GM12874 (cell line): Measurements from ENCODE around the gene MELTF.

Experiments
- CTCF ChIP-seq: IDR thresholded peaks from 2 replicates; pipeline ENCODE4 v1.5.1; 2011; ENCODE audit warnings: low read depth, mild to moderate bottlenecking, control low read depth, low read length, moderate library complexity; ENCODE audit not compliant: insufficient read depth

The MELTF gene

GRCh38 chr3:196997311-196997710 is 32.3 kb downstream of the MELTF start:
- TF ChIP-seq CTCF = no peak

GRCh38 chr3:196996454-196997265 is 33.0 kb downstream of the MELTF start:
- TF ChIP-seq CTCF = no peak

GRCh38 chr3:196995646-196996355 is 33.8 kb downstream of the MELTF start:
- no peak for TF ChIP-seq CTCF

GRCh38 chr3:196995027-196995426 is 34.6 kb downstream of the MELTF start:
- TF ChIP-seq CTCF = no peak

- no peak for TF ChIP-seq CTCF
Observed at GRCh38 chr3:196994056-196994455, 35.6 kb downstream of the MELTF start.

- TF ChIP-seq CTCF = no peak
Observed at GRCh38 chr3:196992461-196993065, 37.1 kb downstream of the MELTF start.

- no peak for TF ChIP-seq CTCF
Observed at GRCh38 chr3:196991581-196992460, 37.8 kb downstream of the MELTF start.
